HFF-Myc (cell line): ENCODE measurements around the gene OTP.

Experiments used
- DNase-seq: peaks from one replicate; pipeline ENCODE4 v3.0.0-alpha.2; 2011; ENCODE audit warnings: low read depth; ENCODE audit errors: extremely low read depth
- H3K4me3 ChIP-seq: replicated peaks from 2 replicates; pipeline ENCODE4 v1.5.1; 2011; ENCODE audit warnings: low read depth, mild to moderate bottlenecking, control low read depth, low read length
- CTCF ChIP-seq: IDR thresholded peaks from 2 replicates; pipeline ENCODE4 v1.5.1; 2012; ENCODE audit warnings: mild to moderate bottlenecking, low read depth, low read length, control low read depth; ENCODE audit errors: missing control alignments

Gene OTP

GRCh38 chr5:77637998-77638762 lies at the start of gene OTP:
TSS of gene OTP (minus strand) at chr5:77638713. CDS start at chr5:77638549, 164 bp downstream.
- no peak within 1 kb of the TSS for H3K4me3 ChIP-seq
- DNase-seq = no peak
- TF ChIP-seq CTCF = no peak

GRCh38 chr5:77683171-77683732 lies 44.7 kb upstream of the OTP start:
- no peak for DNase-seq
- no peak overlapping the region for H3K4me3 ChIP-seq

DNA sequence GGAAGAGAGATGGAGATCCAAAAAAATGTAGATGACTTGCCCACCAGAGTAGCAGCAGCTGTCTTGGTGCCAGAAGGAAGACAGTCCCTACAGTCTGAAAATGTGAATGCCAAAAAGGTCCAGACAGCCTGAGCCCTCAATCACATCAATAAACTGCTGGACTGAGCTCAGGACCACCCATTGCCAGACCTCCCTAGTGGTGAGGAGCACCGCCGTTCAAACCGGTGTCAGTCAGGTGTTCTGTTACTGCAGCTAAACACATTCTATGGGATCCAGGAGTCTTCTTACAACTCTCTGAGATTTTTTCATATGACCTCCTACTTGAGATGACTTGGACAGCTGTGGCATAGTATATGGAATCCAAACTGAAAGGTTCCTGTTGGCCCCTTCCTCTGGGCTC lies 32.0 kb upstream of the OTP start:
- DNase-seq = no peak
- H3K4me3 ChIP-seq = no peak overlapping the region
- no peak for TF ChIP-seq CTCF

More at GRCh38 chr5:77683171-77683732, 44.7 kb upstream of the OTP start:
- TF ChIP-seq CTCF = no peak

- no peak for DNase-seq
- TF ChIP-seq CTCF = no peak
- H3K4me3 ChIP-seq = no peak overlapping the region
These were observed 31.2 kb upstream of the OTP start for GRCh38 chr5:77669677-77670076.

DNA sequence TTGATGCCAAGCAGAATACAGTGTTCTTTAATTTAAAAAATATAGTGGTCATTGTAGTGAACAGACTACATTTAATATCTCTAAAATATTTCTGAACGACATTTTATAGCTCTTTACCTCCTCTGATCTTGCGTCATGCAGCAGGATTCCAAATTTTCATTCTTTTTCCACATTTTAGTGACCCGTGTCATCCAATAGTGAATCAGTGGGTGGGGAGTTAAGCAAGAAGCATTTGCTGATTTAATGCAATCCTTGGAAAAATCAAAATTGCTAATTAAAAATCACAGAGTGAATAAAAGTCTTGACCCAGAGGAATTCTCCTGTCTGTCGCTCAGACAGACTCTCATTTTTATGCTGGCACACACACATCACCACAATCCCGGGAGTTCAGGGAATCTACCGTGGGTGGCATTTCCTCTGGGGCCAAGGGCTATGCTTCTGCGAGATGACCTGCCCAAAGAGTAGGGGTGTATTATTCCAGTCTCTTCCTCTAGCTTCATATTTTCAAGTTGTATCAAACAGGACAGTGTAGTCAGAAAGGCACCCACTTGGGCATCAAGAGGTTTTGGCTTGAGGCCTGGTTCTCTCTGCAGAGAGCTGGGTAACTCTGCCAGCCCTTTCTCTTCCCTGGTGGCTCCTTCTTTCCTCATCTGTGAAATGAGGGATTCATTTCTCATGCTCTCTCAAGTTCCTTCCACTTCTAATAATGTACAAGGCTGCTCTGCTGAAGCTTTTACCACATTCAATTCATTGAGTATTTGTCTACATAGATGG lies 24.8 kb upstream of the OTP start:
- no peak overlapping the region for H3K4me3 ChIP-seq
- DNase-seq = no peak
- no peak for TF ChIP-seq CTCF

DNA sequence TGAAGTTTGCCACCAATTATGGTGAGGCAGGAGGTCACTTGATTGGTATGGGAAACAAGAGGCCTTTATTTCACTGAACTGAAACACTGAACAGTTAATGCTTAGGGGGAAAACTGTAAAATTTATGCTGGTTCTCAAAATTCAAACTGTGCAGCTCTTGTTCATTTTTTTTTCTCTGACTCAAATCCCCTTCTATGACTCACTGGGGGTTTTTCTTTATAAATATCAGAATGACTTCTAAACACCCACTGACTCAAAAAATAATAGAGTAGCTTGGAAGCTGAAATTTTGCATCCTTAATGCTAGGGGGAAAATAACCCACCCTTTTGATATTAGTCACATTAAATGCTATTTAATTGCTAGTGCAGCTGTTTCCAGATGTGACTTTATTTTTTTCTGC lies 24.1 kb upstream of the OTP start:
- no peak for DNase-seq
- H3K4me3 ChIP-seq = no peak overlapping the region
- TF ChIP-seq CTCF = no peak
